ENCODE results near the gene GOLT1B. TPM values are rescaled to one million over a fixed set of nuclear protein-coding genes. Genes with fewer than 3 reads are reported as not detected.

GOLT1B gene
- polyA plus RNA-seq, 1 of the 3 experiments (the other 2 are of a cell fraction), result 7.9 TPM

GRCh38 chr12:21500786-21501257, 767 bp upstream of the GOLT1B start:
- 2% methylated on average over 7 of the region's 8 CpGs for WGBS (ENCODE audit: low lambda C conversion rate)
- TF ChIP-seq TAF1 (IDR thresholded peaks at IDR 0.05; ENCODE audit: borderline replicate concordance, low read depth, low read length) (0 out of 2 replicates have a peak, but pooled peaks have one; percentile 8), SMC3 (IDR thresholded peaks at IDR 0.05; ENCODE audit: low read depth, low read length) (no peak), RXRA (IDR thresholded peaks at IDR 0.05; ENCODE audit: borderline replicate concordance, low read depth) (no peak), MEF2A (IDR thresholded peaks at IDR 0.05; ENCODE audit: borderline replicate concordance, low read depth) (no peak), GATA2 (CRISPR knock-in tag; IDR thresholded peaks at IDR 0.05) (no peak)
- POLR2A ChIA-PET, result interaction anchor here (1.6 kb wide), 1 partner anchor 63 kb away, joined by 8 read pairs; the partner anchor contains the start of gene PYROXD1

GRCh38 chr12:21502164-21502496, 541 bp downstream of the GOLT1B start:
- peak overlapping the region; percentile 72 to 94 for H3K27ac ChIP-seq (ENCODE audit: low read depth in 2 of 2, low read length in 1 of 2)
- no peak for DNase-seq
- peak overlapping the region; percentile 98 for H3K9ac ChIP-seq
- H3K79me2 ChIP-seq (ENCODE audit: insufficient read depth), result peaks cover 94% of the 10 kb centered on the region
- peak overlapping the region; percentile 85 for H3K4me2 ChIP-seq
- under 1% methylated on average over 8 of the region's 14 CpGs for WGBS (ENCODE audit: low lambda C conversion rate)
- TF ChIP-seq REST (IDR thresholded peaks at IDR 0.05; ENCODE audit: low read depth, low read length), result no peak
- TF ChIP-seq NRF1 (IDR thresholded peaks at IDR 0.05; ENCODE audit: low read depth, low read length), result 0 out of 2 replicates have a peak, but pooled peaks have one; percentile 19
- H3K36me3 ChIP-seq (replicated peaks in 1 of 2; ENCODE audit: control insufficient read depth in 1 of 2, insufficient read depth in 2 of 2, low read length in 1 of 2), result peaks cover 23 to 32% of the 10 kb centered on the region in 2 experiments
- ChIA-PET POLR2A (interaction anchor here (0.6 to 1.6 kb wide), 4 partner anchors 65 to 544 kb away, joined by 3 to 8 read pairs (median 6); partner anchors contain the start of genes CMAS, LDHB and PYROXD1), CTCF (no interaction called here)
- peaks cover 5% of the 10 kb centered on the region for H3F3A ChIP-seq (replicated peaks; ENCODE audit: insufficient read depth)
- no peaks in the 10 kb centered on the region for H3K9me2 ChIP-seq
- peak overlapping the region; percentile 90 to 98 for H3K4me3 ChIP-seq (ENCODE audit: low read depth in 2 of 2, low read length in 1 of 2)
- peaks cover 17% of the 10 kb centered on the region in 2 experiments; a peak in 3 of 4 replicates for H3K4me1 ChIP-seq (ENCODE audit: control insufficient read depth in 1 of 2, insufficient read depth in 2 of 2, low read depth in 1 of 2, low read length in 1 of 2)
- H3K27me3 ChIP-seq (ENCODE audit: insufficient read depth), result no peaks in the 10 kb centered on the region
- H2AFZ ChIP-seq (ENCODE audit: low read depth), result peak overlapping the region; percentile 74; the same call in 1 of the 2 replicates
- no peaks in the 10 kb centered on the region for H3K9me3 ChIP-seq
- peaks cover 45% of the 10 kb centered on the region for H4K20me1 ChIP-seq (ENCODE audit: insufficient read depth)

More at GRCh38 chr12:21500786-21501257, 767 bp upstream of the GOLT1B start:
- Histone ChIP-seq H3K27ac (ENCODE audit: low read depth in 2 of 2, low read length in 1 of 2) (peak overlapping the region; percentile 78 to 94), H3K36me3 (replicated peaks in 1 of 2; ENCODE audit: control insufficient read depth in 1 of 2, insufficient read depth in 2 of 2, low read length in 1 of 2) (peaks cover 36% of the 10 kb centered on the region in 2 experiments), H3K27me3 (ENCODE audit: insufficient read depth) (no peaks in the 10 kb centered on the region), H3K9me3 (no peaks in the 10 kb centered on the region), H3K4me3 (ENCODE audit: low read depth in 2 of 2, low read length in 1 of 2) (peak overlapping the region; percentile 90 to 98), H4K20me1 (ENCODE audit: insufficient read depth) (peaks cover 33% of the 10 kb centered on the region), H3F3A (replicated peaks; ENCODE audit: insufficient read depth) (peaks cover 5% of the 10 kb centered on the region), H3K79me2 (ENCODE audit: insufficient read depth) (peaks cover 90% of the 10 kb centered on the region), H3K9me2 (no peaks in the 10 kb centered on the region), H3K4me2 (peak overlapping the region; percentile 75), H3K9ac (peak overlapping the region; percentile 98), H2AFZ (ENCODE audit: low read depth) (peak overlapping the region; percentile 81), H3K4me1 (ENCODE audit: control insufficient read depth in 1 of 2, insufficient read depth in 2 of 2, low read depth in 1 of 2, low read length in 1 of 2) (peaks cover 17% of the 10 kb centered on the region in 2 experiments; a peak in 3 of 4 replicates)
- no peak for DNase-seq
- CTCF ChIA-PET, result interaction anchor here (1.2 to 1.3 kb wide), 3 partner anchors 20 to 76 kb away, joined by 3 to 4 read pairs (median 4); no protein-coding TSS in a partner anchor
